IPS-18c (cell line): ENCODE results near the gene SASH1.

Experiments
- H3K4me3 ChIP-seq: 2 replicates; pipeline ENCODE4 v1.7.0; 2013; ENCODE audit warnings: low read depth, mild to moderate bottlenecking, low read length, moderate library complexity; ENCODE audit not compliant: insufficient read depth
- H3K9me3 ChIP-seq: one replicate; pipeline ENCODE4 v1.6.1; 2013; ENCODE audit warnings: mild to moderate bottlenecking, low read length, moderate library complexity; ENCODE audit not compliant: control insufficient read depth, insufficient read depth

Gene SASH1

DNA sequence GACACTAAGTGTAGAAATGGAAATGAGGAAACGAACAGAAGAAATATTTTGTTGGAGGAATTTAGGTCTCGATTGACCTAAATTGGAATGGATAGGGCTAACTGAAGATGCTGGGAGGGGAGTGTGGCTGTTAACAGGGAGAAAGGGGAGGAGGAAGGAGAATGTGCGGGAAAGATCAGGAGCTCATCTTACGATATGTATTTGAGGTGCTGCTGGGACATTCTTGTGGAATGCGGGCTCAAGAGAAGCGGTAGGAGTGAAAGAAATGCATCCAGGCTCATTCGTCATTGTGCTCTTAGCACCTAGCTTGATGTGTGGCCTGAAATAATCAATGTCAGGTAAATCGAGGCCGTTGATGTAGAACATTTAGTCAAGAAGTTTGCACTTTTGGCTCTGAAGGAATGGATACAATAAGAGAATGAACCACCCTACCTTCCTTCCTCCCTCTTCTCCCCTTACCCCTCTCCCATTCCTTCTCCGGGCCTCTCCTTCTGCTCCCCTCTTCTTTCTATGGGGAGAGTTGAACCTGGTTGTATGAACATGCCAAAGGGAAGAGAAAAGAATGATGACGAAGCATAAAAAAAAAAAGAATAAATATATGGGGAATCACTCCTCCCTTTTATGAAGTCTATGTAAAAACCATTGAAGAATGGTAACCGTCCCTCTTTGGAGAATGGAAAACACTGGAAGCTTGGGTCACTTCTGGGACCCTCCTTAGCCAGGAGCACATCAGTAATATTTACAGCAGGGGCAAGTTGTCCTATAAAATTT, 70.9 kb downstream of the SASH1 start:
- H3K4me3 ChIP-seq: no peak overlapping the region
- no peaks in the 10 kb centered on the region for H3K9me3 ChIP-seq

DNA sequence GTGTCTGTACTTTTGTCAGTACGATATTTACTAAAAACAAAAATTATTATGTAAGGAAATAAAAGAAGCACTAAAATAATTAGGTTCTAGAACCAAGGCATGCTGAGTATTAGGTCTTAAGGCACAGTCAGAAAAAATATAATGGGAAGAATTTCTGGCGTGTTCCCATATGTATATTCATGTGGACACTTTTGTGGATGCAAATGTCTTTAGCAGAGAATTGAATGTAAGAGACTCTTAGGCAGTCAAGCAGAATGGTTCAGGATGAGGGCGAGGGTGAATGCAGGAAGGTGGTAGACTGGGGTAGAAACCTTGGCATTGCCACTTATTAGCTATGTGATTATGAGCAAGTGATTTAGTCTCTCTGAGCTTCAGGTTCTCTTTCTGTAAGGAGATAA, 71.5 kb downstream of the SASH1 start:
- H3K4me3 ChIP-seq: no peak overlapping the region
- H3K9me3 ChIP-seq: no peaks in the 10 kb centered on the region

DNA sequence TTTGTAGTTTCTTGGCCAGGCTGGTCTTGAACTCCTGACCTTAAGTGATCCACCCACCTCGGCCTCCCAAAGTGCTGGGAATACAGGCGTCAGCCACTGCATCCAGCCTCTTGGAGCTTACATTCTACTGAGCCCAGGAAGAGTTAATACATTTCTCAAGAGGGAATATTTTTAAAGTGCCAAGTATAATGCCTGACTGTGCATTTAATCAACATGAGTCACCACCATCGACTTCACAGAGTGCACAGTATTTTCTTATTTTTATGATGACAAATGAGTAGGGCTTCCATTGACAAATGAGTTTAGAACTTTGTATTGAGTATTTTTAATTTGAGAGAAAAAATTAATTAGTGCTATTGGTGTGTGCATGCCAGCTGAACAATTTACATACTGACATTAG, 72.2 kb downstream of the SASH1 start:
- H3K9me3 ChIP-seq: no peaks in the 10 kb centered on the region
- no peak overlapping the region for H3K4me3 ChIP-seq

DNA sequence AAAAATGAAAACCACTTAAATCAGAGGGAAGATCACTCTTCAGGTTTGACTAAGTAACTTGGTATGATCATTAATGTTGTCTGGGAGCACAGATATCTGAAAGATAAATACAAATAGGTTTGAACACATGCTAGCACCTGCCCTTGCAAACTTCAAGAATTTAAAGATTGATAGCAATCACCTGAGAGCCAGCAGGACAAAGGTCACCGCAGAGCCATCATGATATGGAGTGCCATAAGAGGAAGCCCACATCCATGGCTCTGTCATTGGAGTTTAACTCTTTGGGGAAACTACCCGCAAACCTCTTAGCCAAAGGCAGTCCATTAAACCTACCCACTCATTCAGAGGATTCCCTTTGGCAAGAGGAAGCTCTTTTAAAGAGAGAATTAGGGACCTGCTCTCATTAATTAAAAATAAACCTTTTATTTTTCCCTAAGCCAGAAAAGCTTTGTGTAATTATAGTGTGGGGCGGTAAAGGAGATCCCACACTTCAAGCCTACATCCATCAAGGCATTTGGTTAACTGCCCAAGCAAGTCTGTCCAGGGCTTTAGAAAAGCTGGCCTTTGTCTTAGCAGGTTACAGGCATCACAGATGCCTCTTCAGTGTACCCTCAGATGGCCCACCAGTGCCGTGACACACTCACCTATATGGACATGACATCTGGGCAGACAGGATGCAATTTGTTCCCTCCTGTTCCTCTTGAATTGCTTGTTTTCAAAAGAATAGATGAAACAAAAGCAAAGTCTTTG, 73.0 kb downstream of the SASH1 start:
- no peaks in the 10 kb centered on the region for H3K9me3 ChIP-seq
- no peak overlapping the region for H3K4me3 ChIP-seq

DNA sequence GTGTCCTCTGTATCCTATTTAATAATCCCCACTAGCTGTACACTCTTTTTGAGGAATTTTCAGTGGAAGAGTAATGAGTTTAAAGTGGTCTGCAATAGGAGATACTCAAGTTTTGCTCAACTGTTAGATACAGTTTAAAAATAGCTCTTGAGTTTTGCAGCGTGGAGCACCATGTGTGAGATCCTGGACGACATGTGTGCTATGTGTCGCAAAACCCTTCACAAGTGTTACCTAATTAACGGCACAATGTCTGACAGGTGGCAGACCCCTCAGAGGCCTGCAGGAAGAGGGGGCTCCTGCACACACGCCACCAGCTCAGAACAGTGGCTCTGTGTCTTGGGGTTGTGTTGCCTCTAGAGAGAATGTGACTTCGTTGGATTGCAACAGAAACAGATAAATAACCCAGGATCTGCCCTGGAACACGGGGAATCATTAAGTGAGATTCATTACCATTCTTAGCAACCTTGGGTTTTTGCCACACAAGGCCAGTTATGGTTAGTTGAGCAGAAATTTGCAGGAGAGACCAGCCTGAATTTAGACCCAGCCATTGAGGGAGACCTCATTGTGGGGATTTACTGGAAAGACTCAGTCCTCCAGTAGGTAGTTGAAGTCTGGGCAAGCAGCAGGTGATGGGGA, 73.8 kb downstream of the SASH1 start:
- Histone ChIP-seq H3K9me3 (no peaks in the 10 kb centered on the region), H3K4me3 (no peak overlapping the region)

DNA sequence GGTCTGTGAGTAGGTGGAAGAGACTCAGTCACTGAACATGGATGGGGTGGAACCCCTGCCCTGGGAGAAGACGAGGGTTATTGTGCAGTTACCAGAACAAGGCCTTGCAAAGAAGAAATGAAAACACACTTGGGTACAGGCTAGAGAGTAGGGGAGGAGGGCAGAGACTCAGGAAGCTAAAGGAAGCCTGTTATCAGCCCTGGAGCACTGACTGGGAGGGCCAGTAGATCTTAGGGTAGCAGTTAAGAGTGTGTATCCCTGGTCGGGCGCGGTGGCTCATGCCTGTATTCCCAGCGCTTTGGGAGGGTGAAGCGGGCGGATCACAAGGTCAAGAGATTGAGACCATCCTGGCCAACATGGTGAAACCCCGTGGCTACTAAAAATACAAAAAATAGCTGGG, 74.4 kb downstream of the SASH1 start:
- Histone ChIP-seq H3K4me3 (no peak overlapping the region), H3K9me3 (no peaks in the 10 kb centered on the region)

DNA sequence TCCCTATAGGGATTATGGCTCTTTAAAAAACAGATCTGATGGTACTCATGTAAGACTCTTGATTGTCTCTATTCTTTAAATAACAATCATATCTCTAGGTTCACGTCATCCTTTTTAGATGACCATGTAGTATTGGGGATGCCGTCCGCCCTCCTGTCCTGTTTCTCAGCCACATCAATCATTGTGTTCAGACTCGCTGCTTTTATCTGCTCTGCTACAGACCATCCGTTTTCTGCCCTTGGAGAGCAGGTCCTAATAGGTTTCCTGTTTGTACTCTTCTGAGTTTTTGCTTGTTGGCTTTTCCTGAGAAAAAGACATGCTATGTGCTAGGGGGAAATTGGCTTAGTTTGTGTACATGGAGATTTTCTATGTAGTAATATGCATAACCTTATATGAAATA, 76.8 kb downstream of the SASH1 start:
- Histone ChIP-seq H3K9me3 (no peaks in the 10 kb centered on the region), H3K4me3 (no peak overlapping the region)

DNA sequence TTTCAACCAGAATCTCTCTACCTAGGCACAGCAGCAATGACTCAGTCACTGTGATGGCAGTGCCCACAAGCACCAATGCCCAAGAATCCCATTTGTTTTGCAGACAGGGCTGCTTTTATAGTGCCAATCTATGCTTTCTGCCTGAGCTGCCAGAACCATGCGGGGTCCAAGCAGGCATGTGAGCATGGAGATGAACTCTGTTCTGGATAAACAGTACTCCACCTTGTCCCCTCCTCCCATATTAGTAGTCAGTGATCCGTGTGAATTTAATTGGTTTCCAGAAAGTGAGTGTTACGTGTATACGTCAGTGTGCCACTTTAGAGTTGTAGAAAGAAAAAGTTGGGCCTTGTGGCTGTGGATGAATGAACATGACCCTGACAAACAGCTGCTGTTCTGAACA, 79.4 kb downstream of the SASH1 start:
- Histone ChIP-seq H3K4me3 (no peak overlapping the region), H3K9me3 (no peaks in the 10 kb centered on the region)

DNA sequence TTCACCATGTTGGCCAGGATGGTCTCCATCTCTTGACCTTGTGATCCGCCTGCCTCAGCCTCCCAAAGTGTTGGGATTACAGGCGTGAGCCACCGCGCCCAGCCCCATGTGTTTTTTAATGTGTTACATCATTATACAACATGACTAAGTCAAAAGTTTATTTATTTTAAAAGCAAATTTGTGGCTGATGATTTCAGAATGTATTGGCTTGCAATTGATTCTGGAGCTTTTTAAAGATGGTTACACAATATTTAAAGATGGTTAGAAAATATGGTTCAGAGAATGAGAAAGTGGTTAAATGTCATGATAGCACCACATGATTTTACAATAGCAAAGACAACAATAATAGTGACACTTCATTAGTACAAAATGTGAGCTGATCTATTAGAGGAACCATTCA, 80.5 kb downstream of the SASH1 start:
- H3K9me3 ChIP-seq: no peaks in the 10 kb centered on the region
- H3K4me3 ChIP-seq: no peak overlapping the region

DNA sequence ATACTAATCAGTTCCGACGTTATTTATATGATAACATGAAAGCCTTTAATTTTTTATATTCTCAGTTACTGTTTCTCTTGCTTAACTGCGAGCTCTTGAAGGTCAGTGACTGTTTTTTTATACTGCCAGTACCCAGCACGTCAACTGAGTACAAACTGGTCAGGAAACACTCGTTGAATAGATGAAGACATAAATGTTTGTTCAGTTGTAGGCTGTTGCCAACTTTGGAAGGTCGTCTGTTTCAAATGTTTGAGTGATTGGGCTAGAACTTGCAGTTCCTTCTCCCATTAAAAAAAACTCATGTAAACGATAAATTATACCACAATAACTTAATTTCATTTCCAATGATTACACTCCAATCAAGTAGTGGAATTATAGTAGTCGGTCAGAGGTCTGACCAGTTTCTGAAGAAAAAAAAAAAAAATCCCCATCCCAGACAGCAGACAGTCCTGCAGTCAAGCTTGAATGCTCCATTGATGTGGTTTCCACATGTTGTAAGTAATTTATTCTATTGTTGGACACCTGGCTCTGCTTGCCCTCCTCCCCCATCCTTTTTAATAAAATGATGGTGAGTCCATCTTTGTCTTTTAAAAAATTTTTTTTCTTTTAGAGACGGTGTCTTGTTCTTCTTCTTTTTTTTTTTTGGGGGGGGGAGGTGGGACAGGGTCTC, 81.1 kb downstream of the SASH1 start:
- H3K9me3 ChIP-seq: no peaks in the 10 kb centered on the region

DNA sequence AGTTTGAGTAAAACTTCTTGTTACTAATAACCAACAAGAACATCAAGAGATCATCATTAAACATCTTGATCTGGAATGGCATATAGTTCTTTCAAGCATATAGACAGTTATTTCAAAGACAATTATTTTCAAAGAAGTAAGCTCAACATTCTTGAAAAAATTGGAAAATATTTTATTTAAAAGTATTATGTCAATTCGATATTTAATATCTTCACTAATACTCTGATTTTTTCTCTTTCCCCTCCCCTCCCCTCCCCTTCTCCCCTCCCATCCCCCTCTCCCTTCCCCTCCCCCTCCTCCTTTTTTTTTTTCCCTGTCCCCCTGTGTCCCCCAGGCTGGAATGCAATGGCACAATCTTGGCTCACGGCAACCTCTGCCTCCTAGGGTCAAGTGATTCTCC, 82.8 kb downstream of the SASH1 start:
- Histone ChIP-seq H3K4me3 (no peak overlapping the region), H3K9me3 (no peaks in the 10 kb centered on the region)

More for the DNA sequence above, 81.1 kb downstream of the SASH1 start:
- no peak overlapping the region for H3K4me3 ChIP-seq

DNA sequence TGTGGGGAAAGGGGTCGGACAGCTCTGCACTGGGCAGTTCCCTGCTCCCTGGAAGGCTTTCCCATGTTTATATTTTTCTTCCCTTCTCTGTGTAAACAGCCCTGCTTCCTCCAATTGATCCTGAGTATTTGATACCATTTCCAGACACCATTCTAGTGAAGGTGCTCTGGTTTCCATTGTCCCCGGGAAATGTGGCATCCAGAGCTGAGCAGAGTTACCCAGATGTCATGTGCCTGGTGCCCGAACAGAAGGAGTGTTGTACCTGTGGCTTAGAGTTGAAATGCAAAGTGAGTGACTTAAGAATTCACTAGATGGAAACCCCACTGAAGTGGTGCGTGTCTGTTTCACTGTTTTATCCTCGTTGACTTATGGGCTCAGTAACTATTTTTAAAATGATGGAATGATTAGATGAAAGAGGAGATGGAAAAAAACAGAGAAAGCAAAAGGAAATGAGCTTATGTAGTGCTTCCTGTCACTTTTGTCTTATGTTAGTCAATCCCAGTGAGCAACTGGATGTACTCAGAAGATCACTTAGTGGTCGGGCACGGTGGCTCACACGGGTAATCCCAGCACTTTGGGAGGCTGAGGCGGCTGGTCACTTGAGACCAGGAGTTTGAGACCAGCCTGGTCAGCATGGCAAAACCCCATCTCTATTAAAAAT, 83.8 kb downstream of the SASH1 start:
- no peaks in the 10 kb centered on the region for H3K9me3 ChIP-seq
- no peak overlapping the region for H3K4me3 ChIP-seq

DNA sequence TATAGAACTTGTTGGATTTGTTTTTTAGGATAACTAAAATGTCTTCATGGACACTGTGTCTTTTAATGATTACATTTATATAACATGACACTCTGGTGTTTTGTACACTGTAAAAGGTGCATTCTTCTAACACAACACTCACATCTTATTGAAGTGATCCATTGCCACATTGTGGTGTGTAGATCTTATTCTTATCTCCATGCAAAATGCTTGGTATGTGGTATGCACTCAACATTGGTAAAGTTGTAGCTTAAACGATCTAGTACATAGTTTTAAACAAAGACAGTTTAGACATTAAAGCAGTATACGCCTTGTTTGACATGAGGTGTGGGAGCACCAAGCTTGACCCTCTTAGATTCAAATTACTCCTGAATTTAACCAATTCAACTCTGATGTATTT, 84.7 kb downstream of the SASH1 start:
- no peak overlapping the region for H3K4me3 ChIP-seq
- no peaks in the 10 kb centered on the region for H3K9me3 ChIP-seq

DNA sequence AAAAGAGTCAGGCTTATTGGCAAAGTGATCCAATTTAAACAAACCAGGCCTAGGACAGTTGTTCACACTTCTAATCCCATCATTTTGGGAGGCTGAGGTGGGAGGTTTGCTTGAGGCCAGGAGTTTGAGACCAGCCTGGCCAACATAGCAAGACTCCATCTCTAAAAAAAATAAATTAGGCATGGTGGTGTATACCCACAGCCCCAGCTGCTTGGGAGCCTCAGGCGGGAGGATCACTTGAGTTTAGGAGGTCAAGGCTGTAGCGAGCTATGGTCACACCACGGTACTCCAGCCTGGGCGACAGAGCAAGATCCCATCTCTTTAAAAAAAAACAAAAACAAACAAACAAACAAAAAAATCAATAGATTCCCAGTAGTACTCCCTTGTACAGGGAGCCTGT, 86.8 kb downstream of the SASH1 start:
- no peaks in the 10 kb centered on the region for H3K9me3 ChIP-seq
- no peak overlapping the region for H3K4me3 ChIP-seq

DNA sequence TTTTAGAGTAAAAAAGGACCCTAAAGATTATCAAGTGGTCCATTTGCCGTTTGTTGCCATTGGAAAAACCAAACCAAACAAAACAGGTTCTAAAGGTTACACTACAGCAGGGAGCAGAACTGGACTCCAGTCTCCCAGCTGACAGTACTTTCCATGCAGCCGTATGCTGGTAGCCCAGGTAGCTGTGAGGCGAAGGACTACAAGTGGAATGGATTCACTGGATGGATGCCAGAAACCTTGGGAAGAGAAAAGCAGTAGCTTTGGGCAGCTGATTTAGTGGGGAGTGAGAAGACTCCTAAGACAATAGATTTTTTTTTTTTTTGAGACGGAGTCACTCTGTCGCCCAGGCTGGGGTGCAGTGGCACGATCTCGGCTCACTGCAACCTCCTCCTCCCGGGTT, 88.3 kb downstream of the SASH1 start:
- Histone ChIP-seq H3K9me3 (no peaks in the 10 kb centered on the region), H3K4me3 (no peak overlapping the region)

DNA sequence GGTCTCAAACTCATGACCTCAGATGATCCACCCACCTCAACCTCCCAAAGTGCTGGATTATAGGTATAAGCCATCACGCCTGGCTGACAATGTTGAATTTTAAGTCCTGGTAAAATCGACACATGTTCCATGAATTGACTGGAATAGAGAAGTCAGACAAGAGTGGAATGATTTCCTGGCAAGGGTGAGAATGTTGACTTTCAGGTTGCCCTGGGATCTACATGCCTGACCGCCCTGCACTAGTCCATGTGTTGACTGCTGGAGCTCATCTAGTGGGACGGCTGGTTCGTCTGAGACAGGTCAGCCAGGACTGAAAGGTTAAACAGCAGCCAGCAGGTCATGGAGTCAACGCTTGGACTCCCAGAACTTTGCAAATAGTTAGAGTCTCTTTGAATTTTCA, 88.8 kb downstream of the SASH1 start:
- no peak overlapping the region for H3K4me3 ChIP-seq
- no peaks in the 10 kb centered on the region for H3K9me3 ChIP-seq

DNA sequence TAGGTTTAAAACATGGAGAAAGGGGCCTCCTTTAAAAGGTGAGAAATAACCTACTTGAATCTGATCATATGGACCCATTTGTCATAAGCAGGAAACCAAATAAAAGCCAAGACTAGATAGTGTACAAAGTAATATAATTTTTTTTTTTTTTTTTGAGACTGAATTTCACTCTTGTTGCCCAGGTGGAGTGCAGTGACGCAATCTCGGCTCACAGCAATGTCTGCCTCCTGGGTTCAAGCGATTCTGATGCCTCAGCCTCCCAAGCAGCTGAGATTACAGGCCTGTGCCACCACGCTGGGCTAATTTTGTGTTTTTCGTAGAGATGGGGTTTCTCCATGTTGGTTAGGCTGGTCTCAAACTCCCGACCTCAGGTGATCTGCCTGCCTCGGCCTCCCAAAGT, 89.2 kb downstream of the SASH1 start:
- Histone ChIP-seq H3K9me3 (no peaks in the 10 kb centered on the region), H3K4me3 (no peak overlapping the region)
